Common myeloid progenitor, CD34-positive (primary cell): Measurements from ENCODE around the gene RAD51B.

ENCODE experiments used
- CTCF ChIA-PET: fragments of 350-600 bp; sonication (Branson Sonifier 250); formaldehyde crosslinking; loops from one replicate; lab custom pipeline; 2021; ENCODE audit warnings: antibody characterized with exemption; lab: Charles Lee
- POLR2A ChIA-PET: fragments of 350-600 bp; sonication (Branson Sonifier 250); formaldehyde crosslinking; loops from one replicate; lab custom pipeline; 2021; ENCODE audit warnings: antibody characterized with exemption; lab: Charles Lee
- DNase-seq, 3 donors: peaks; one replicate each; pipeline versions ENCODE4 v3.0.0 to v3.0.0-alpha.2; 2013
- H3K27ac ChIP-seq, 2 experiments: 1 replicate in 1 of 2; 2 replicates in 1 of 2; pipeline ENCODE4 v1.7.0; 2013; ENCODE audit warnings: inconsistent platforms in 2 of 2, low read length in 2 of 2, mild to moderate bottlenecking in 2 of 2, low read depth in 1 of 2, moderate library complexity in 1 of 2; ENCODE audit not compliant: severe bottlenecking in 2 of 2, insufficient read depth in 1 of 2, poor library complexity in 1 of 2
- H3K27me3 ChIP-seq, 5 experiments: replicated peaks in 2 of 5; 1 replicate in 3 of 5; 2 replicates in 2 of 5; pipeline versions ENCODE4 v1.6.1 to v1.7.0; 2013; ENCODE audit warnings: low read length in 4 of 5, mild to moderate bottlenecking in 2 of 5, moderate library complexity in 2 of 5, inconsistent platforms in 1 of 5; ENCODE audit not compliant: insufficient read depth in 5 of 5, control insufficient read depth in 4 of 5
- H3K36me3 ChIP-seq, 4 experiments: 1 replicate in 2 of 4; 2 replicates in 2 of 4; pipeline versions ENCODE4 v1.6.1 to v1.7.0; 2013; ENCODE audit warnings: low read length in 3 of 4, control low read depth in 1 of 4, mild to moderate bottlenecking in 1 of 4; ENCODE audit not compliant: control insufficient read depth in 4 of 4, insufficient read depth in 4 of 4
- H3K4me1 ChIP-seq, 4 experiments: 1 replicate in 3 of 4; 2 replicates in 1 of 4; pipeline versions ENCODE4 v1.6.1 to v1.7.1; 2013; ENCODE audit warnings: low read length in 3 of 4, mild to moderate bottlenecking in 3 of 4, control low read depth in 1 of 4, inconsistent platforms in 1 of 4, moderate library complexity in 1 of 4; ENCODE audit not compliant: control insufficient read depth in 4 of 4, insufficient read depth in 4 of 4; ENCODE audit errors: control extremely low read depth in 1 of 4
- H3K4me3 ChIP-seq, 7 experiments: 1 replicate in 4 of 7; 2 replicates in 3 of 7; pipeline versions ENCODE4 v1.5.1 to v1.7.0; 2013; ENCODE audit warnings: mild to moderate bottlenecking in 7 of 7, low read length in 6 of 7, moderate library complexity in 6 of 7, inconsistent platforms in 2 of 7, low read depth in 2 of 7, control low read depth in 1 of 7; ENCODE audit not compliant: insufficient read depth in 4 of 7, control insufficient read depth in 1 of 7; ENCODE audit errors: extremely low read depth in 1 of 7
- H3K9me3 ChIP-seq, 5 experiments: 1 replicate in 4 of 5; 2 replicates in 1 of 5; pipeline versions ENCODE4 v1.6.1 to v1.7.1; 2013; ENCODE audit warnings: low read length in 4 of 5, mild to moderate bottlenecking in 2 of 5, inconsistent platforms in 1 of 5, low read depth in 1 of 5, moderate library complexity in 1 of 5; ENCODE audit not compliant: control insufficient read depth in 4 of 5, insufficient read depth in 2 of 5; ENCODE audit errors: control extremely low read depth in 1 of 5
- WGBS: methylation state at CpG from one replicate; pipeline ENCODE4 v1.1.5; 2013; ENCODE audit not compliant: insufficient coverage; 5-methylcytosine and 5-hydroxymethylcytosine counted together

The RAD51B gene

DNA sequence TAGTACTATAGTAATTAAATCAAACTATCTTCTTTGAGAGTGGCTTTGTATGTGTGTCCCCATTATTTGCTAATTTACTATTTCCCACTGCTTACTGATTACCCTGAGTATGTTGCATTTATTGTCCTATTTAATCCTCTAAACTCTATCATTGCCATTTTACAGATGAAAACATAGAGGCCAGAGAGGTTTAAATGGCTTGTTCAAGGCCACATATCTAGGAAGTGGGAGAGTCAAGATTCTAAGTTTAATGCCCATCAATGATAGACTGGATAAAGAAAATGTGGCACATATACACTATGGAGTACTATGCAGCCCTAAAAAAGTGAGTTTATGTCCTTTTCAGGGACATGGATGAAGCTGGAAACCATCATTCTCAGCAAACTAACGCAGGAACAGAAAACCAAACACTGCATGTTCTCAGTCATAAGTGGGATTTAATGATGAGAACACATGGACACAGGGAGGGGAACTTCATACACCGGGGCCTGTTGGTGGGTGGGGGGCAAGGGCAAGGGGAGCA is 553.6 kb downstream of the RAD51B start:
- no peak for DNase-seq
- CTCF ChIA-PET = no interaction called here
- POLR2A ChIA-PET = interaction anchor here (0.6 kb wide), 1 partner anchor 519 kb away, joined by 3 read pairs; no protein-coding TSS in a partner anchor
- WGBS = 100% methylated on average over 1 of the region's 2 CpGs
- no peak overlapping the region for H3K27ac ChIP-seq
- no peak overlapping the region for H3K4me3 ChIP-seq
- peaks cover 26 to 38% (median 28%) of the 10 kb centered on the region in 4 experiments for H3K4me1 ChIP-seq
- H3K27me3 ChIP-seq = no peaks in the 10 kb centered on the region
- no peaks in the 10 kb centered on the region for H3K9me3 ChIP-seq
- H3K36me3 ChIP-seq = no peaks in the 10 kb centered on the region

DNA sequence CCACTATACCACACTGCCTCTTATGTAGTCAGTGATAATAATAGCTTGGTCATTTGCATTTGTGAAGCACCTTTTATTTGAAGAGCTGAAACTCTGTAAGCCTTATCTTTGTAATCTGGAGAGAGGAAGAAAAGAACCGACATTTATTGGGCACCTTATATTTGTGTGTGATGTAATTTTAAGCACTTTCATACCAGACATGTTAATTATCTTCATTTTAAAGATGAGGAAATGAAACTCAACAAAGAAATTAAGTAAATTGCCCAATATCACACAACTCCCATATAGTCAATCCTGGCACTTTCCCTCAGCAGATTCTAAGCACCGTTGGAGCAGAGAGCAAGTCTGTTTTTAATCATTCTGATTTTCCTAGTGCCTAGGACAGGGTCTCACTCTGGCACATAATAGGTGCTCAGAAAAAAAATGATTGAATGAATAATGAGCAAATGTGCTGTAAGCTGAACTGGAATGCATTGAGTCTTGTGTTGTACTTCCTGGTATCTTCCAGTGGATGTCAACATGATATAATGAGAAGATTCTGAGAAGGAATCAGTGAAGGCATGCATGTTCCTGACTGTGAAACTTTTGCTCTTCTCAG is 554.4 kb downstream of the RAD51B start:
- WGBS = no CpG with 5 or more reads among the region's 2 CpGs
- Histone ChIP-seq H3K9me3 (no peaks in the 10 kb centered on the region), H3K27me3 (no peaks in the 10 kb centered on the region), H3K27ac (no peak overlapping the region), H3K4me1 (peaks cover 18 to 30% (median 23%) of the 10 kb centered on the region in 4 experiments), H3K36me3 (no peaks in the 10 kb centered on the region), H3K4me3 (no peak overlapping the region)
- no peak for DNase-seq
- ChIA-PET CTCF (interaction anchor here (0.9 to 2.7 kb wide), 3 partner anchors 7 to 133 kb away, joined by 3 to 7 read pairs (median 3); no protein-coding TSS in a partner anchor), POLR2A (interaction anchor here (0.6 kb wide), 1 partner anchor 519 kb away, joined by 3 read pairs; no protein-coding TSS in a partner anchor)

DNA sequence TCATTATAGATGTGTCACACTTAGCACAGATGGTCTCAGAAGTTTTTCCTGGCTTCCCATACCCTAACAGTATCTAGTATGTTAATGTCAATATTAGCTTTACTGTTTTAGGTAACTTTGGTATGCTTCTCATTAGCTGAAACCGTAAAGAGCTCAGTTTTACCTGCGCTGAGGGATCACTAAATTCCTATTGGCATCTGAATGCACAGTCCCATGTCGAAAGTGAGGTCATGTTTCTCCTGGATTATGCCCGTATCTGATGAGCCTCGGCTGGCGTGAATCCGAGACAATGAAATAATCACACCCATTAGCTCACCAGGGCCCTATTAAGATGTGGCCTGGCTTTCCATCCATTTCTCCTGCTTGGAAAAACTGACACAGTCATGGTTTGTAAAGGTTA is 555.1 kb downstream of the RAD51B start:
- H3K9me3 ChIP-seq = no peaks in the 10 kb centered on the region
- no peak for DNase-seq
- ChIA-PET POLR2A (no interaction called here), CTCF (interaction anchor here (0.9 to 2.7 kb wide), 3 partner anchors 8 to 134 kb away, joined by 3 to 7 read pairs (median 3); no protein-coding TSS in a partner anchor)
- no peaks in the 10 kb centered on the region for H3K36me3 ChIP-seq
- no peaks in the 10 kb centered on the region for H3K27me3 ChIP-seq
- WGBS = 98% methylated on average over 6 of the region's 7 CpGs
- peaks cover 15 to 23% (median 17%) of the 10 kb centered on the region in 4 experiments for H3K4me1 ChIP-seq
- H3K4me3 ChIP-seq = no peak overlapping the region
- H3K27ac ChIP-seq = no peak overlapping the region

DNA sequence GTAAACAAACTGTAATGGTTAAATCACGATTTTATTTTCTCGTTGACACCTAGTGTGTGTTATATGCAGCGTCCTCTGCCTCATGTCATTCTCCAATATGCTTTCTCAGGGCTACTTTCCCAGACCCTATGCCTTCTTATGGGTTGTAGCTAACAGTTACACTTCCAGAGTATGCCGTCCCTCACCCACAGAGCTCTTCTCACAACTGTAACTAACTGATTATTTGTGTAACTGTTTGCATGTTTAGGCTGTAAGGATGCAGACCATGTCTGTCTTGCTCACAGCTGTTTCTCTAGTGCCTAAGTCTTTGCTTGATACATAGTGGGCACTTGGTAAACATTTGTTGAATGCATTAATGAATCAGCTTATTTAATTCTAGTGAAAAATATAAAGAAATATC is 555.8 kb downstream of the RAD51B start:
- Histone ChIP-seq H3K9me3 (no peaks in the 10 kb centered on the region), H3K27me3 (no peaks in the 10 kb centered on the region), H3K4me3 (no peak overlapping the region), H3K36me3 (no peaks in the 10 kb centered on the region), H3K4me1 (peaks cover 12 to 19% (median 15%) of the 10 kb centered on the region in 4 experiments), H3K27ac (no peak overlapping the region)
- ChIA-PET CTCF (interaction anchor here (0.6 to 2.7 kb wide), 3 partner anchors 9 to 134 kb away, joined by 3 to 7 read pairs (median 3); no protein-coding TSS in a partner anchor), POLR2A (no interaction called here)
- no peak for DNase-seq
- 100% methylated on average over 1 of the region's 4 CpGs for WGBS

DNA sequence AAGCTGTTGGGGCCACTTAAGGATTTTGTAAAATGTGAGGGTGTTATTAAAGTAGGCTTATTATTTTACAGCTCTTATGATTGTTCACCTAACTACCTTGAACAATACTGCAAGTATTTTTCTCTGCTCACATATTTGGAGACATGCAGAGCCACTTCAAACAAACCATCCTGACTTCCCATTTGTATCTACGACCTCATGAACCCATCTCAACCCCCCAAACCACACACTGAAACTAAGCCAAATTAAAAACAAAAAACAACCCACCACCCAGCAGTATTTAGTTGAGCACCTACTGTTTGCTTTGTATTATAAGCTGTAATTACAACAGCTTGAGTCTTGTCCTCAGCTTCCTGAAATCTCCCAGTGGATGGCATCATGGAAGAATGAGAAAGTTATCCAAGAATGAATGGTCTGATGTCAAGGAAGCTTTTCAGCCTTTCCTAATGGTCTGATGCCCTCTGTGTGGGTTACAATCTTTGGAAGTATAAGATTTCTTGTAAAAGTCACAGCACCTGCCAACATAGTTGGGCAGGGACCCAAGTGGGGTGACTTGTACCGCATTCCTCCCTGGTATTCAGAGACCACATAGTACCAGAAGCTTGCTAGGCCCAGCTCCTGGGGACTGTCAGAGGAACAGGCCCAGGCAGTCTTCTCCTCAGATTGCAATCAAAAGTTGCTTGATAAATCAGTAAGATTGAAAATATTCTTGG is 556.6 kb downstream of the RAD51B start:
- DNase-seq = no peak
- WGBS = 100% methylated on average over 1 of the region's 2 CpGs
- ChIA-PET POLR2A (interaction anchor here (0.6 kb wide), 1 partner anchor 105 kb away, joined by 3 read pairs; no protein-coding TSS in a partner anchor), CTCF (interaction anchor here (0.6 to 2.7 kb wide), 7 partner anchors 8 to 423 kb away, joined by 3 to 7 read pairs (median 4); no protein-coding TSS in a partner anchor)
- no peak overlapping the region for H3K27ac ChIP-seq
- H3K36me3 ChIP-seq = no peaks in the 10 kb centered on the region
- no peaks in the 10 kb centered on the region for H3K27me3 ChIP-seq
- no peaks in the 10 kb centered on the region for H3K9me3 ChIP-seq
- H3K4me1 ChIP-seq = peaks cover 12 to 19% (median 15%) of the 10 kb centered on the region in 4 experiments
- H3K4me3 ChIP-seq = no peak overlapping the region

DNA sequence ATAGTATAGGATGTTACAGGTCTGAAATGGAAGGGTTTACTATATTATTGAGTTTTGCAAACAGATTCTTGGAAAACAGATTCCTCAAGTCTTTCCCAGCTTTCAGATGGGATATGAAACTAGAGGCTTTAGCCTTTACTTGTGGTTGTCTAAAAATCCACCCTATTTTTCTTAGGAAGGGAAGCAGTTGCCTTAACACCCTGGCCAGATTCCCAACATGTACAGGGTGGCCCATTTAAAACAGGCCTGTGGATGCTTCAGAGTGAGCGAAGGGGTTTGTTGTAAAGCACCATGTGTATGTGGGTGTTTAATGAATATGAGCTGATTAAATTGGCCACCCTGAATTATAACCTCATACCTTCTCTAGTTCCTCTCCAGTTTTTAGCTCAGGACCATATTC is 557.4 kb downstream of the RAD51B start:
- Histone ChIP-seq H3K9me3 (no peaks in the 10 kb centered on the region), H3K36me3 (no peaks in the 10 kb centered on the region), H3K4me3 (peak overlapping the region in 1 of 7 experiments; percentile 10), H3K27me3 (no peaks in the 10 kb centered on the region), H3K4me1 (peaks cover 12 to 19% (median 15%) of the 10 kb centered on the region in 4 experiments), H3K27ac (peak overlapping the region in 1 of 2 experiments; percentile 52)
- CTCF ChIA-PET = interaction anchor here (0.6 to 2.7 kb wide), 8 partner anchors 8 to 422 kb away, joined by 3 to 7 read pairs (median 4); no protein-coding TSS in a partner anchor
- no peak for DNase-seq
- no CpG with 5 or more reads among the region's 1 CpG for WGBS
- POLR2A ChIA-PET = interaction anchor here (0.6 to 0.7 kb wide), 2 partner anchors 104 to 105 kb away, joined by 3 read pairs; no protein-coding TSS in a partner anchor
